Lung (tissue), 12 donors: ENCODE results near the gene TBC1D7. TPM values are rescaled to one million over a fixed set of nuclear protein-coding genes. Genes with fewer than 3 reads are reported as not detected.

ENCODE experiments used
- ATAC-seq: fragments of 200-7000 bp; cut with Tn5 transposase; one replicate; pipeline ENCODE4 v1.9.1; 2020; ENCODE audit warnings: moderate number of reproducible peaks; ENCODE audit not compliant: insufficient read depth, low FRiP score
- DNase-seq, 3 donors: peaks; one replicate each; pipeline ENCODE4 v3.0.0-alpha.2; 2013 to 2017
- H3K27ac ChIP-seq, 2 donors: one replicate each; pipeline ENCODE4 v1.5.1; 2013; ENCODE audit warnings: mild to moderate bottlenecking in 2 of 2, moderate library complexity in 2 of 2, control low read depth in 1 of 2, inconsistent platforms in 1 of 2, low read depth in 1 of 2, low read length in 1 of 2
- H3K27me3 ChIP-seq, 3 donors: one replicate each; pipeline ENCODE4 v1.5.1; 2013; ENCODE audit warnings: low read length in 2 of 3; ENCODE audit not compliant: control insufficient read depth in 3 of 3, insufficient read depth in 3 of 3
- H3K36me3 ChIP-seq, 4 donors: one replicate each; pipeline ENCODE4 v1.5.1; 2013; ENCODE audit warnings: low read length in 4 of 4, mild to moderate bottlenecking in 1 of 4, moderate library complexity in 1 of 4; ENCODE audit not compliant: control insufficient read depth in 4 of 4, insufficient read depth in 4 of 4
- H3K4me1 ChIP-seq, 5 donors: one replicate each; pipeline ENCODE4 v1.5.1; 2013; ENCODE audit warnings: low read length in 5 of 5, mild to moderate bottlenecking in 2 of 5, moderate library complexity in 1 of 5; ENCODE audit not compliant: control insufficient read depth in 5 of 5, insufficient read depth in 5 of 5
- H3K4me3 ChIP-seq: one replicate; pipeline ENCODE4 v1.5.1; 2013; ENCODE audit warnings: mild to moderate bottlenecking, control low read depth, moderate library complexity
- H3K9ac ChIP-seq, 2 donors: one replicate each; pipeline ENCODE4 v1.5.1; 2013; ENCODE audit warnings: low read length in 2 of 2, control low read depth in 1 of 2; ENCODE audit not compliant: insufficient read depth in 1 of 2
- H3K9me3 ChIP-seq, 4 donors: one replicate each; pipeline ENCODE4 v1.5.1; 2013; ENCODE audit warnings: low read length in 3 of 4, mild to moderate bottlenecking in 1 of 4, moderate library complexity in 1 of 4; ENCODE audit not compliant: control insufficient read depth in 4 of 4, insufficient read depth in 3 of 4
- WGBS, 2 donors: extraction: QIAGEN DNeasy Blood & Tissue Kit; methylation state at CpG; one replicate each; pipeline ENCODE4 v1.1.7; 2013; 5-methylcytosine and 5-hydroxymethylcytosine counted together
- polyA plus RNA-seq, 2 donors: library from polyadenylated mRNA; stranded (reverse); fragments of 200-250 nt; gene quantifications; one replicate each; pipeline ENCODE4 v1.2.1, GENCODE V29; 2013
- total RNA-seq, 2 donors: library from RNA; depleted of rRNA in 1 of 2; stranded (reverse); fragments of >200 nt in 1 of 2; gene quantifications; one replicate each; pipeline ENCODE4 v1.2.1, GENCODE V29; 2014 to 2021
- TF ChIP-seq, protein P1 (sequence below): IDR thresholded peaks from 2 replicates; pipeline ENCODE4 v1.5.1; 2012; ENCODE audit warnings: mild to moderate bottlenecking; ENCODE audit errors: control extremely low read depth, extremely low read depth
- donor health status: control.
- donor health status: control.
- donor health status: Bipolar disorder and iron deficiency.
- donor health status: healthy.
- donor health status: DM: yes; HTN: yes; CAD: no.

Gene TBC1D7
- total and polyA plus RNA-seq, 4 donors, result 17.1 to 30.1 (median 19.9) TPM

DNA sequence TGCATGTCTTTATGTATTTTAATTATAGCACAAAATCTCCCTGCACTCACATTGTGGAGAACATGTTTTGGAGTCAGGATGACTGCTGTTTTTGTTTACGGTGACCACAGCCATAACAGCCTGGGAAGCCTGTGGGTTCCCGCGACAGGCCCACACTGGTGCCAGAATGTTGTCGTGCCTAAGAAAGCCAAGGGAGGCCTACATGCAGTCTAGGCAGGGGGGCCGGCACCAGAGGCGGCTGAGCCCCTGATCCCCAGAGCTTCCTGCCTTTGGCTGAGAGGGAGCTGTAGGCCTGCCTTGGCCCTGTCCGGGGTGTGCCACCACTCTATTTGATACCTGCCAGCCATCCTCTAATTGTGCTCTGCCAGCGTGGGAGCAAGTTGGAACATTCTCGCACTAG lies 46.7 kb downstream of the TBC1D7 start:
- Histone ChIP-seq H3K36me3 (peaks cover 0 to 31% (median 7%) of the 10 kb centered on the region in 4 donors), H3K27ac (no peak overlapping the region), H3K4me1 (peaks cover 0 to 1% (median 0%) of the 10 kb centered on the region in 5 donors), H3K4me3 (no peak overlapping the region), H3K9ac (no peak overlapping the region), H3K27me3 (no peaks in the 10 kb centered on the region), H3K9me3 (peaks cover 0 to under 1% (median 0%) of the 10 kb centered on the region in 4 donors)
- TF ChIP-seq, protein P1, sequence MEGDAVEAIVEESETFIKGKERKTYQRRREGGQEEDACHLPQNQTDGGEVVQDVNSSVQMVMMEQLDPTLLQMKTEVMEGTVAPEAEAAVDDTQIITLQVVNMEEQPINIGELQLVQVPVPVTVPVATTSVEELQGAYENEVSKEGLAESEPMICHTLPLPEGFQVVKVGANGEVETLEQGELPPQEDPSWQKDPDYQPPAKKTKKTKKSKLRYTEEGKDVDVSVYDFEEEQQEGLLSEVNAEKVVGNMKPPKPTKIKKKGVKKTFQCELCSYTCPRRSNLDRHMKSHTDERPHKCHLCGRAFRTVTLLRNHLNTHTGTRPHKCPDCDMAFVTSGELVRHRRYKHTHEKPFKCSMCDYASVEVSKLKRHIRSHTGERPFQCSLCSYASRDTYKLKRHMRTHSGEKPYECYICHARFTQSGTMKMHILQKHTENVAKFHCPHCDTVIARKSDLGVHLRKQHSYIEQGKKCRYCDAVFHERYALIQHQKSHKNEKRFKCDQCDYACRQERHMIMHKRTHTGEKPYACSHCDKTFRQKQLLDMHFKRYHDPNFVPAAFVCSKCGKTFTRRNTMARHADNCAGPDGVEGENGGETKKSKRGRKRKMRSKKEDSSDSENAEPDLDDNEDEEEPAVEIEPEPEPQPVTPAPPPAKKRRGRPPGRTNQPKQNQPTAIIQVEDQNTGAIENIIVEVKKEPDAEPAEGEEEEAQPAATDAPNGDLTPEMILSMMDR, result no peak
- ATAC-seq (no peak), DNase-seq (peak; percentile 20 to 43 (median 25))
- WGBS, 2 donors, result 87 to 91% methylated on average over 9 of the region's 9 CpGs

DNA sequence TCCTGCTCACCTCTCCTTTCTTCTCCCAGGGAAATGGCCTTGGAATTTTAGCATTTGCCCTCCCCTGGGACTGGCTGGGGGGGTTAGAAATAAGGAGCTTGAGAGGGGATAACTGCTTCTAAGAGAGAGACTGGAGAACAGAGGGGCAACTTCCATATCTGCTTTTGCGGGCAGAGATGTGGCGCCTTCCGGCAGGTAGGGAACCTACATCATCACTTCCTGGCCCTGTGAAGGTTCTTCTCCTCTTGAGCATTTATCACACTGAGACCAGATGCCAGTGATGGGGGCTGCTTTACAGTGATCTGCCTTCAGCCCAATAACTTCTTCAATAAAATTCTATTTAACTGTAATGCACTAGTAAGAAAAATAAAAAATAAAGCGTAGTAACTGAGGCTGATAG lies 48.1 kb downstream of the TBC1D7 start:
- Histone ChIP-seq H3K4me3 (no peak overlapping the region), H3K36me3 (peaks cover 0 to 30% (median 3%) of the 10 kb centered on the region in 4 donors), H3K4me1 (peaks cover 0 to 1% (median 0%) of the 10 kb centered on the region in 5 donors), H3K9me3 (no peaks in the 10 kb centered on the region), H3K27ac (no peak overlapping the region), H3K9ac (no peak overlapping the region), H3K27me3 (no peaks in the 10 kb centered on the region)
- WGBS, 2 donors, result 36 to 58% methylated on average over 4 of the region's 4 CpGs
- ATAC-seq (no peak), DNase-seq (no peak)
- TF ChIP-seq, protein P1, result no peak

DNA sequence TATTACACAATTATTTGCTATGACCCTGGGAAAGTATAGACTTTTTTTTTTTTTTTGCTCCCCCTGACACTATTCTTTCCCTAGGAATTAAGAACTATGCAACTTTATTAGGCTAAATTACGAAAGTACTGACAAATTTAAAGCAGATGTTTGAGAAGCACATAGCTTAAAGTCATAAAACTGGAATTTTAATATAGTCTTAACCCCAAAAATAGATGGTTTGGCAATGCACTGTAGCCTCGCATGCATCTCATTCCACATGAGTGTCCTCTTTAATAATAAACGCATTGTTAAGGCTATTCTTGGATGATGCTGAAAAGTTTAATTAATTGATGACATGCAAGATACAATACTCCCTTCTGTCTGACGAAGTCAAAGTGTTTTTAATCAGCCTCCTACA lies 49.3 kb downstream of the TBC1D7 start:
- H3K27ac ChIP-seq, result no peak overlapping the region
- no peak for ATAC-seq

More for the DNA sequence above, 49.3 kb downstream of the TBC1D7 start:
- TF ChIP-seq, protein P1, result no peak
- DNase-seq, result no peak
- H3K9me3 ChIP-seq, result no peaks in the 10 kb centered on the region
- H3K9ac ChIP-seq, result no peak overlapping the region
- H3K4me3 ChIP-seq, result no peak overlapping the region
- WGBS, 2 donors, result 67 to 70% methylated on average over 4 of the region's 4 CpGs
- peaks cover 0 to 26% (median 3%) of the 10 kb centered on the region in 4 donors for H3K36me3 ChIP-seq
- peaks cover 0 to 1% (median 0%) of the 10 kb centered on the region in 5 donors for H3K4me1 ChIP-seq
- H3K27me3 ChIP-seq, result no peaks in the 10 kb centered on the region
